ENCODE measurements around the gene TNF.

Gene TNF

DNA sequence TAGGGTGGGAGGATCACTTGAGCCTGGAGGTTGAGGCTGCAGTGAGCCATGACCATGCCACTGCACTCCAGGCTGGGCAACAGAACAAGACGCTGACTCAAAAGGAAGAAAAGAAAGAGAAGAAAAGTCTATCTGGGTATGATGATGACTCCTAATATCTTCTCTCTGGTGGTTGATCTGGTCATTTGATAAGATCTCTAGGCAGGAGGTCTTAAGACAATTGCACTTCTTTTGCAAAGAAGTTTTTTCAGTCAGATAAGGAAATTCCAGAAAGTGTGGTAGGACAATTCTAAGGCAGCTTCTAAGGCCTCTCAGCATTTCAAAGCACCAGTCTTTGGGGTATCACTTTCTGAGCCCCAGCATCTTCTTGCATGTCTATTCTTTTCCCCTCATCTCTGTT is 32.0 kb downstream of the TNF start:
- POLR2A ChIA-PET (ENCODE audit: low non-redundant PET): no interaction called here
- no peak for TF ChIP-seq CTCF (conservative IDR thresholded peaks at IDR 0.05; ENCODE audit: low read depth)

DNA sequence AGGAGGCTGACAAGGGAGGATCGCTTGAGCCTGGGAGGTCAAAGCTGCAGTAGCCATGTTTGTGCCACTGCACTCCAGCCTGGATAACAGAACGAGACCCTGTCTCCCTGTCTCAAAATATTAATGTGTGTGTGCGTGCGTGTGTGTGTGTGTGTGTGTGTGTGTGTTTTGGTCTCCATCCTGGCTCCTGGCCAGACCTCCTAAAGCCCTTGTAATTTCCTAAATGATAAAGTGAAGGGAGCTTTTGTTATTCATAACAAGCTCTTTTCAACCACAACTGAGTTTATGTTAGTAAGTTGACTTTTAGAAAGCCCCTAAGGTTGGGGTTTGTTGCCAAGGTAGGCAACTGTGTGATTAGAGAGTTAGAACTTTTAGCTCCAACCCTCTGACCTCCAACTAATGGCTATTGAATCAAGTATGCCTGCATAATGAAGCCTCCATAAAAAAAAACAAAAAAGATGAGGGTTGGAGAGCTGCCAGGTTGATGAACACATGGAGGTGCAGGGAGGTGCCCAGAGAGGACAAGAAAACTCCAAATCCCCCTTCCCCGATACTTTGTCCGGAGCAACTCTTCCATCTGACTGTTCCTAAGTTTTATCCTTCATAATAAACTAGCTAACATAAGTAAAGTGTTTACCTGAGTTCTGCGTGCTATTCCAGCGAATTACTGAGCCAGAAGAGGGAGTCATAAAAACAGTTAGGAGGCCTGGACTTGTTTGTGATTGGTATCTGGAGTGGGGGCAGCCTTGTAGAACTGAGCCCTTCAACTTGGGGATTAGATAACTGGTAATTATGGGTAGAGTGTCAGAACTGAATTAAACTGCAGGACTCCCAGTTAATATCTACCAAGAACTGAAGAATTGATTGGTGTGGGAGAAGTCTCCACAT is 34.4 kb downstream of the TNF start:
- no peak for DNase-seq (ENCODE audit: low spot score)
- H3K27ac ChIP-seq: no peak overlapping the region
- no peak for TF ChIP-seq CTCF (conservative IDR thresholded peaks at IDR 0.05; ENCODE audit: low read depth)
- CTCF ChIA-PET: interaction anchor here (0.8 kb wide), 1 partner anchor 30 kb away, joined by 3 read pairs; no protein-coding TSS in a partner anchor
- POLR2A ChIA-PET (ENCODE audit: low non-redundant PET): no interaction called here

More for the DNA sequence above, 32.0 kb downstream of the TNF start:
- CTCF ChIA-PET: no interaction called here
- DNase-seq (ENCODE audit: low spot score): no peak
- no peak overlapping the region for H3K27ac ChIP-seq

DNA sequence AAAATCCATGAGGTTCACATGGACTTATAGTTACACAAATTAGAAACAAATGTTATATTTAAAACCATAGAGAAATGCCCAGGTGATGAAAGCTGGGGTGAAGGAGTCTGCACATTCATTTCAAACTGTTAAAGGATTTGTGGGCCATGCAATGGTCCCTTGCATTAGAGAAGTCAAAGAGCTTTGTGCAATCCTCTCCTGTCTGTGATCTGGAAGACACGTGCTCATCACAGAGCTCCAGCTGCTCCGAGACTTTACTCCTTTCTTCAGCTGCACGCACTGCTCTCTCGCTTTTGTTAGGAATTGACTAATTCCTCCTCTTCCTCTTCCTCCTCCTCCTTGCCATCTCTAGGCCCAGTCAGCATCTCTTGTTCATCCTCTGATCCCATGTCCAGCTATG is 35.6 kb downstream of the TNF start:
- CTCF ChIA-PET: interaction anchor here (1.0 kb wide), 1 partner anchor 13 kb away, joined by 5 read pairs; no protein-coding TSS in a partner anchor
- no peak for DNase-seq (ENCODE audit: low spot score)
- POLR2A ChIA-PET (ENCODE audit: low non-redundant PET): no interaction called here
- no peak overlapping the region for H3K27ac ChIP-seq
- no peak for TF ChIP-seq CTCF (conservative IDR thresholded peaks at IDR 0.05; ENCODE audit: low read depth)

GRCh38 chr6:31614075-31614619 is 38.8 kb downstream of the TNF start:
- TF ChIP-seq CTCF (conservative IDR thresholded peaks at IDR 0.05; ENCODE audit: low read depth): no peak
- no peak overlapping the region for H3K27ac ChIP-seq
- DNase-seq (ENCODE audit: low spot score): no peak
- CTCF ChIA-PET: no interaction called here
- POLR2A ChIA-PET (ENCODE audit: low non-redundant PET): no interaction called here

DNA sequence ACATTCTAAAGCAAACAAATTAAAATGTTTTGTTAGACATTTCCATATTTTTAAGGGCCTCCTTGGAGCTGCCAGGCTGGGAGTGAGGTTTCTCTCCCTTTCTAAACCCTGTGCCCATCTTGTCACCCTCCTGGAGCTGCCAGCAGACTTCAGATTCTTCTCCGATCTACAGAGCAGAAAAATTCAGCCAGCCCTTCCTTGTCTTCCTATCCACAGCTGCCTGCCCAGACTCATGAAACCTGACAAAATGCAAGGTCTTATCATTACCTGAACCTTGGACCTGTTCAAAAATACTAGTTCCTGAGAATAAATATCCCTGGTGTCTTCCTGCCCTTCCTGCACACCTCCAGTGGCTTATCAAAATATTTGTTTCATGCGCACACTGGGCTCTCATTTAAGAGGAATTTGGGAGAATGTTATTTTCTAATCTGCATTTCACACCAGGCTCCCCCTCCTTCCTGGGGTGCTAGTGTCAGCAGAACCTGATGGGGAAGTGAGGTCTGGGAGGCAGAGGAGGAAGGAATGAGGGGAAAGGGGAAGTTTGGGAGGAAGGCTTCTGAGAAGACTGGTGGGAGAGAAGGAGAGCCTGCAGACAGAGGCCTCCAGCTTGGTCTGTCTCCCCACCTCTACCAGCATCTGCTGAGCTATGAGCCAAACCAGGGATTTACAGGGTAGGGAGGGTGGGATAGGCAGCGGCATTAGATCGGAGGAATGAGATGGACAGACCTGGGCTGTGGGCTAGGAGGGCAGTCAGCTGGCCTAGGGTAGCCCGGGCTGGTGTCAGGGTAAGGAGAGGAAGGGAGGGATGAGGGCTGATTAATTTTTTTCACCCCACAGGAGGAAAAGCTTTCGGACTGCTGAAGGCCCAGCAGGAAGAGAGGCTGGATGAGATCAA is 39.6 kb downstream of the TNF start, which contains the start of gene AIF1:
TSS of gene AIF1 (plus strand) at position 551 of the 895 bp plus-strand sequence. CDS start at position 647, 96 bp downstream.
- no peak for TF ChIP-seq CTCF (conservative IDR thresholded peaks at IDR 0.05; ENCODE audit: low read depth)
- CTCF ChIA-PET: no interaction called here
- DNase-seq (ENCODE audit: low spot score): no peak
- POLR2A ChIA-PET (ENCODE audit: low non-redundant PET): no interaction called here
- no peak within 1 kb of the TSS for H3K27ac ChIP-seq

DNA sequence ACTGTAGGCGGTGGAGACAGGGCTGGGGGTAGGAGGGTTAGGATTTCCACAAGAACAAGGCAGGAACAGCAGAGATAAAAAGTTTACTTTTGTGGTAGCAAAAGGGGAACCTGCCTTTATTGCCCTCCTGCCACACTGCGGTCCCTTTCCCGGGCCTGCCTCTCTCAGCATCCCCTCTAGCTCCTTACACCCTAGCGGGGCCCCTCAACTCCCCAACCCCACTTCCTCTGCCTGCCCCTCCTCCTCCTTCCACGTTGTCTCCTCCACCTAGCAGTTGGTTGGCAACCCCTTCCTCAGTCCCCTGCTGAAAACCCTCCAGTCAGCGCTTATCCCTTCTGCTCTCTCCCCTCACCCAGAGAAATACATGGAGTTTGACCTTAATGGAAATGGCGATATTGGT is 40.4 kb downstream of the TNF start:
- no peak for TF ChIP-seq CTCF (conservative IDR thresholded peaks at IDR 0.05; ENCODE audit: low read depth)
- CTCF ChIA-PET: no interaction called here
- no peak overlapping the region for H3K27ac ChIP-seq
- no peak for DNase-seq (ENCODE audit: low spot score)
- POLR2A ChIA-PET (ENCODE audit: low non-redundant PET): no interaction called here
